ENCODE data around the gene PDCD4.

PDCD4 gene

GRCh38 chr10:110876000-110876399 is 4.3 kb downstream of the PDCD4 start:
- TF ChIP-seq ZFX (IDR thresholded peaks at IDR 0.05): no peak
- TF ChIP-seq, protein P1, sequence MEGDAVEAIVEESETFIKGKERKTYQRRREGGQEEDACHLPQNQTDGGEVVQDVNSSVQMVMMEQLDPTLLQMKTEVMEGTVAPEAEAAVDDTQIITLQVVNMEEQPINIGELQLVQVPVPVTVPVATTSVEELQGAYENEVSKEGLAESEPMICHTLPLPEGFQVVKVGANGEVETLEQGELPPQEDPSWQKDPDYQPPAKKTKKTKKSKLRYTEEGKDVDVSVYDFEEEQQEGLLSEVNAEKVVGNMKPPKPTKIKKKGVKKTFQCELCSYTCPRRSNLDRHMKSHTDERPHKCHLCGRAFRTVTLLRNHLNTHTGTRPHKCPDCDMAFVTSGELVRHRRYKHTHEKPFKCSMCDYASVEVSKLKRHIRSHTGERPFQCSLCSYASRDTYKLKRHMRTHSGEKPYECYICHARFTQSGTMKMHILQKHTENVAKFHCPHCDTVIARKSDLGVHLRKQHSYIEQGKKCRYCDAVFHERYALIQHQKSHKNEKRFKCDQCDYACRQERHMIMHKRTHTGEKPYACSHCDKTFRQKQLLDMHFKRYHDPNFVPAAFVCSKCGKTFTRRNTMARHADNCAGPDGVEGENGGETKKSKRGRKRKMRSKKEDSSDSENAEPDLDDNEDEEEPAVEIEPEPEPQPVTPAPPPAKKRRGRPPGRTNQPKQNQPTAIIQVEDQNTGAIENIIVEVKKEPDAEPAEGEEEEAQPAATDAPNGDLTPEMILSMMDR (conservative IDR thresholded peaks at IDR 0.05): no peak
- no peak overlapping the region for H3K27ac ChIP-seq

DNA sequence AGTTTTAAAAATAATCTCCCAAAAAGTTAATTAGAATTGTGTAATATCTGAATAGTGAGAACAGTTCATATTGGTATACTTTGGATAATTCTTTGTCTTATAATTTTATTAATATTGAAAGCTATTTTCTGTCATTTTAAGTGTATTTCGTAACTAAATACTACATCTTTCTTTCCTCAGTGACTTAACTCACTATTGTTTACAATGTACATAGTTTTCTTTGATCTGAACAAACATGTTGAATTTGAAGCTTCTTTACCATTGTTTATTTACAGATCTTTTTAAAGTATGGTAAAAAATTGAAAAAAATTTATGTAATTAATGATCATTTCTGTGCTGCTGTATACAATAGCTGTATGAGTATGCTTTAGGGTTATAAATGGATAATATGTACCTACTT is 5.1 kb downstream of the PDCD4 start:
- TF ChIP-seq ZFX (IDR thresholded peaks at IDR 0.05): no peak
- TF ChIP-seq, protein P1 (conservative IDR thresholded peaks at IDR 0.05): no peak

GRCh38 chr10:110880012-110880411 is 8.3 kb downstream of the PDCD4 start:
- TF ChIP-seq, protein P1 (conservative IDR thresholded peaks at IDR 0.05): no peak
- no peak for TF ChIP-seq ZFX (IDR thresholded peaks at IDR 0.05)
- no peak overlapping the region for H3K27ac ChIP-seq

More for the DNA sequence above, 5.1 kb downstream of the PDCD4 start:
- H3K27ac ChIP-seq: no peak overlapping the region

GRCh38 chr10:110881247-110881646 is 9.5 kb downstream of the PDCD4 start:
- no peak overlapping the region for H3K27ac ChIP-seq
- TF ChIP-seq ZFX (IDR thresholded peaks at IDR 0.05): no peak
- TF ChIP-seq, protein P1 (conservative IDR thresholded peaks at IDR 0.05): no peak

- no peak overlapping the region for H3K27ac ChIP-seq
- no peak for TF ChIP-seq ZFX (IDR thresholded peaks at IDR 0.05)
- TF ChIP-seq, protein P1 (conservative IDR thresholded peaks at IDR 0.05): no peak
Measured at GRCh38 chr10:110881905-110882304, 10.2 kb downstream of the PDCD4 start.

- H3K27ac ChIP-seq: no peak overlapping the region
- TF ChIP-seq, protein P1 (conservative IDR thresholded peaks at IDR 0.05): no peak
- TF ChIP-seq ZFX (IDR thresholded peaks at IDR 0.05): no peak
Measured at GRCh38 chr10:110883924-110884323, 12.2 kb downstream of the PDCD4 start.

DNA sequence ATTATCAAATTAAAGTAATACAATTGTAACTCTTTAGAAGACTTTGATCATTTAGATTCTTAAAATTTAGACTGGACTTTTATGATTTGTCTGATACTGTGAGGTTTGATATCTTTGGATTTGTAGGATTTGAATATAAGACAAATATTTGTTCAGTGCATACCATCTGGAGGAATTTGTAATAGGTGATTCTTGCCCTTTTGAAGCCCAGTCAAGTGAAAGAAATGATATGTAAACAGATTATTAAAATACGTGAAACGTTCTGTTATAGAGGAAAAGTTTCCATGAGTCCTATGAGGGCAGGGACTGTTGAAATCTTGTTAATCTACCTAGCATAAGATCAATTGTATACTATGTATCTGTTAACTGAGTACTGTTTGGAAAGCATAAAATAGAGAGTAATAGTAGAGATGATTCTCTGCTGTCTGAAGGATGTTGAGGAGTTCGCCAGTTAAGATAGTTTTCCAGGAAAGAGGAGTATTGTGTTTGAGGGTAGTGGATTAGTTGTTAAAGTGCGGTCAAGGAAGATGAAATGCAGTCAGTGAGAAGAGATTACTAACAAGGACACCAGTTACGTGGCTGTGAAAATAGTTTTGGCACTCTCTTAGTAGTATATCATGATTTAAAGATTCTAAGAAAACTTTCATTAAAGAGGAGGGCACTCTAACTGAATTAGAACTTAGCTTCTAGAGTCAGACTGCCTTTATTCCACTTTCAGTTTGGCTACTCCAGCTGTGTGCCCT is 14.4 kb downstream of the PDCD4 start:
- no peak for TF ChIP-seq ZFX (IDR thresholded peaks at IDR 0.05)
- TF ChIP-seq, protein P1 (conservative IDR thresholded peaks at IDR 0.05): no peak

More for the DNA sequence above, 14.4 kb downstream of the PDCD4 start:
- no peak overlapping the region for H3K27ac ChIP-seq
